Neural progenitor cell (in vitro differentiated cells): ENCODE results near the gene STK32B. TPM values are rescaled to one million over a fixed set of nuclear protein-coding genes. Genes with fewer than 3 reads are reported as not detected.

Experiments
- DNase-seq: peaks from one replicate; pipeline ENCODE4 v3.0.0-alpha.2; 2016; ENCODE audit warnings: low spot score
- H2AFZ ChIP-seq: fragments of 200-600 bp; sonication (generic); replicated peaks from 2 replicates; pipeline ENCODE4 v1.6.1; 2016; ENCODE audit warnings: antibody characterized with exemption
- H3F3A ChIP-seq: fragments of 200-600 bp; sonication (generic); 2 replicates; pipeline ENCODE4 v1.6.1; 2016; ENCODE audit warnings: antibody characterized with exemption, low read depth
- H3K27ac ChIP-seq: fragments of 200-600 bp; sonication (generic); 2 replicates; pipeline ENCODE4 v1.5.1; 2016; ENCODE audit warnings: mild to moderate bottlenecking
- H3K27me3 ChIP-seq: fragments of 200-600 bp; sonication (generic); 2 replicates; pipeline ENCODE4 v1.6.1; 2016; ENCODE audit warnings: mild to moderate bottlenecking, moderate library complexity
- H3K36me3 ChIP-seq: fragments of 200-600 bp; sonication (generic); 2 replicates; pipeline ENCODE4 v1.5.1; 2016
- H3K4me1 ChIP-seq: fragments of 200-600 bp; sonication (generic); 2 replicates; pipeline ENCODE4 v1.6.1; 2016; ENCODE audit warnings: mixed run types
- H3K4me2 ChIP-seq: fragments of 200-600 bp; sonication (generic); 2 replicates; pipeline ENCODE4 v1.6.1; 2016
- H3K4me3 ChIP-seq: fragments of 200-600 bp; sonication (generic); 2 replicates; pipeline ENCODE4 v1.5.1; 2016
- H3K79me2 ChIP-seq: fragments of 200-600 bp; sonication (generic); 2 replicates; pipeline ENCODE4 v1.6.1; 2016; ENCODE audit warnings: low read depth
- H3K9ac ChIP-seq: fragments of 200-600 bp; sonication (generic); 2 replicates; pipeline ENCODE4 v1.6.1; 2016
- H3K9me3 ChIP-seq: fragments of 200-600 bp; sonication (generic); 2 replicates; pipeline ENCODE4 v1.5.1; 2016; ENCODE audit warnings: low read depth
- H4K20me1 ChIP-seq: fragments of 200-600 bp; sonication (generic); 2 replicates; pipeline ENCODE4 v1.6.1; 2016; ENCODE audit warnings: low read depth
- H3K27ac Mint-ChIP-seq: 3 replicates; pipeline ENCODE4 v1.8.0; 2021; ENCODE audit warnings: mixed read lengths
- H3K27me3 Mint-ChIP-seq: 2 replicates; pipeline ENCODE4 v1.8.0; 2022; ENCODE audit warnings: low read depth, mild to moderate bottlenecking, inconsistent platforms, moderate library complexity, mixed read lengths; ENCODE audit not compliant: insufficient read depth
- H3K36me3 Mint-ChIP-seq: 3 replicates; pipeline ENCODE4 v1.8.0; 2021; ENCODE audit warnings: mixed read lengths
- H3K4me1 Mint-ChIP-seq: 3 replicates; pipeline ENCODE4 v1.8.0; 2021; ENCODE audit warnings: mixed read lengths
- H3K4me3 Mint-ChIP-seq: 3 replicates; pipeline ENCODE4 v1.8.0; 2021; ENCODE audit warnings: mild to moderate bottlenecking, moderate library complexity, mixed read lengths
- H3K9me3 Mint-ChIP-seq: 3 replicates; pipeline ENCODE4 v1.8.0; 2020; ENCODE audit warnings: mixed read lengths
- CTCF ChIP-seq: fragments of 200-600 bp; sonication (generic); IDR thresholded peaks from 2 replicates; pipeline ENCODE4 v1.5.1; 2017; ENCODE audit warnings: antibody characterized with exemption, mild to moderate bottlenecking
- EZH2 ChIP-seq: fragments of 200-600 bp; sonication (generic); IDR thresholded peaks from 2 replicates; pipeline ENCODE4 v1.6.1; 2017; ENCODE audit warnings: antibody characterized with exemption, mild to moderate bottlenecking, moderate library complexity
- EZH2phosphoT487 ChIP-seq: fragments of 200-600 bp; sonication (generic); IDR thresholded peaks from 2 replicates; pipeline ENCODE4 v1.6.1; 2017; ENCODE audit warnings: antibody characterized with exemption
- total RNA-seq: library from RNA; depleted of rRNA; stranded (reverse); fragments of >200 nt; gene quantifications from 2 replicates; pipeline ENCODE4 v1.2.3, GENCODE V29; 2015; ENCODE audit warnings: low replicate concordance

The STK32B gene
- total RNA-seq, 1 donor from 2014 or later: 2.5 TPM

- H3K9me3 Mint-ChIP-seq: no peaks in the 10 kb centered on the region
- TF ChIP-seq EZH2 (no peak), CTCF (no peak), EZH2phosphoT487 (no peak)
- Histone ChIP-seq H2AFZ (no peak overlapping the region), H3K4me3 (no peak overlapping the region), H3K36me3 (no peaks in the 10 kb centered on the region), H4K20me1 (no peaks in the 10 kb centered on the region), H3K4me2 (no peak overlapping the region), H3K9me3 (no peaks in the 10 kb centered on the region), H3K4me1 (peaks cover 5% of the 10 kb centered on the region), H3K9ac (no peak overlapping the region), H3F3A (no peaks in the 10 kb centered on the region), H3K27me3 (no peaks in the 10 kb centered on the region), H3K27ac (no peak overlapping the region), H3K79me2 (no peaks in the 10 kb centered on the region)
- H3K27me3 Mint-ChIP-seq: peaks cover 2% of the 10 kb centered on the region
- peaks cover 9% of the 10 kb centered on the region for H3K4me1 Mint-ChIP-seq
- no peak overlapping the region for H3K4me3 Mint-ChIP-seq
- no peak overlapping the region for H3K27ac Mint-ChIP-seq
- no peak for DNase-seq
- no peaks in the 10 kb centered on the region for H3K36me3 Mint-ChIP-seq
Observed at GRCh38 chr4:5185551-5185950, 134.3 kb downstream of the STK32B start.

- Histone ChIP-seq H3K36me3 (no peaks in the 10 kb centered on the region), H3K79me2 (no peaks in the 10 kb centered on the region), H3K4me2 (no peak overlapping the region), H3K4me3 (no peak overlapping the region), H3K27ac (no peak overlapping the region), H3K9me3 (no peaks in the 10 kb centered on the region), H3K27me3 (no peaks in the 10 kb centered on the region), H2AFZ (no peak overlapping the region), H3F3A (no peaks in the 10 kb centered on the region), H4K20me1 (no peaks in the 10 kb centered on the region), H3K4me1 (peaks cover 5% of the 10 kb centered on the region), H3K9ac (no peak overlapping the region)
- Mint-ChIP-seq H3K4me3 (no peak overlapping the region), H3K9me3 (no peaks in the 10 kb centered on the region), H3K27me3 (peaks cover 2% of the 10 kb centered on the region), H3K27ac (no peak overlapping the region), H3K4me1 (peaks cover 9% of the 10 kb centered on the region), H3K36me3 (no peaks in the 10 kb centered on the region)
- no peak for DNase-seq
- TF ChIP-seq EZH2 (no peak), EZH2phosphoT487 (no peak), CTCF (no peak)
Observed at GRCh38 chr4:5186271-5187064, 135.2 kb downstream of the STK32B start.

- Mint-ChIP-seq H3K4me3 (no peak overlapping the region), H3K27ac (no peak overlapping the region), H3K27me3 (peaks cover 2% of the 10 kb centered on the region), H3K36me3 (no peaks in the 10 kb centered on the region), H3K4me1 (peaks cover 9% of the 10 kb centered on the region), H3K9me3 (no peaks in the 10 kb centered on the region)
- DNase-seq: no peak
- Histone ChIP-seq H3K27me3 (no peaks in the 10 kb centered on the region), H3K4me3 (no peak overlapping the region), H2AFZ (no peak overlapping the region), H3K4me2 (no peak overlapping the region), H3K27ac (no peak overlapping the region), H3K4me1 (peaks cover 5% of the 10 kb centered on the region), H3K79me2 (no peaks in the 10 kb centered on the region), H3K9ac (no peak overlapping the region), H3K36me3 (no peaks in the 10 kb centered on the region), H4K20me1 (no peaks in the 10 kb centered on the region), H3F3A (no peaks in the 10 kb centered on the region), H3K9me3 (no peaks in the 10 kb centered on the region)
- TF ChIP-seq CTCF (no peak), EZH2 (no peak), EZH2phosphoT487 (no peak)
Observed at GRCh38 chr4:5188130-5188529, 136.8 kb downstream of the STK32B start.
